ENCODE data around the gene GRPEL1. TPM values are rescaled to one million over a fixed set of nuclear protein-coding genes. Genes with fewer than 3 reads are reported as not detected.
A peak's percentile ranks its signal among the peaks of the same experiment; 100 is the strongest.

Gene GRPEL1
- total and polyA plus RNA-seq, 2 of the 13 experiments (the other 11 are each of a cell fraction or from before 2014, with no cell fraction given), result 32.3 to 141 TPM

DNA sequence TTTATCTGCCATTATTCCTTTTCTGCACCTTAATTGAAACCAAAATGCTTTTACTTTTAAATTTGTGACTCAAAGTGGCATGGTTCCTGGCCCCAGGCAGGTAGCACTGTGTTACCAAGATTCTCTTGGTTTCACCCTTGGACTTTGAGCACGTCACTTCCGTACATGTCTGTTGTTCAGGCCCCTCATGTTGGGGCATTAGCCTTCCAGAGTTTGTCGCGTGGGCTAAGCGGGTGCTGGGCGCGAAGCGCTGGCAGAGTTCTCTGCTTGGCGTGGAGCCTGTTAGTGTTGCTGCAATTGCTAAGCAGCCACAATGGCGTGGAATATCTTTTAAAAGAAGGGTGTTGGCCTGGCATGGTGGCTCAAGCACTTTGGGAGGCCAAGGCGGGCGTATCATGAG lies 38.7 kb downstream of the GRPEL1 start (continued):
- TF ChIP-seq ZBTB33 (CRISPR knock-in tag; IDR thresholded peaks at IDR 0.05) (peak; percentile 98), ZNF646 (CRISPR knock-in tag; IDR thresholded peaks at IDR 0.05) (no peak)

GRCh38 chr4:7027913-7028312 lies 40.0 kb downstream of the GRPEL1 start:
- Histone ChIP-seq H3K9ac (ENCODE audit: insufficient read depth, low read depth, low read length) (no peak overlapping the region), H3K4me1 (ENCODE audit: insufficient read depth, low read length) (peaks cover 13% of the 10 kb centered on the region), H3K27me3 (ENCODE audit: control insufficient read depth in 1 of 2, insufficient read depth in 2 of 2, low read length in 2 of 2) (no peaks in the 10 kb centered on the region), H3K36me3 (replicated peaks in 1 of 2; ENCODE audit: control insufficient read depth in 1 of 2, insufficient read depth in 2 of 2, low read length in 2 of 2) (peaks cover 28 to 76% of the 10 kb centered on the region in 2 experiments), H3K4me3 (replicated peaks in 1 of 3; ENCODE audit: insufficient read depth in 1 of 3, low read depth in 2 of 3, low read length in 3 of 3) (no peak overlapping the region), H3K79me2 (ENCODE audit: insufficient read depth, low read length) (no peaks in the 10 kb centered on the region), H3K27ac (ENCODE audit: extremely low read length, insufficient read depth, low read length) (no peak overlapping the region), H3K4me2 (ENCODE audit: low read depth, low read length) (no peak overlapping the region), H3K9me3 (ENCODE audit: low read length) (no peaks in the 10 kb centered on the region), H2AFZ (ENCODE audit: low read length) (no peak overlapping the region), H4K20me1 (ENCODE audit: insufficient read depth, low read length) (no peaks in the 10 kb centered on the region)
- ChIA-PET CTCF (ENCODE audit: low intra/inter-chr PET ratio, low total read pairs) (no interaction called here), POLR2A (no interaction called here)
- BruUV-seq (replicated peaks), result no TSS peak
- FAIRE-seq (no peak), DNase-seq (ENCODE audit: low spot score) (no peak), ATAC-seq (no peak)
- in situ Hi-C loops (cut with HindIII; ENCODE audit: extremely low pct_ligation_motif_present, low pct_unique_long_range_greater_than_20kb), result no loop called here
- 92% methylated on average over 5 of the region's 5 CpGs for WGBS (ENCODE audit: low lambda C conversion rate)
- intact Hi-C loops (cut with micrococcal nuclease; ENCODE audit: unreplicated experiment), result no loop called here
- TF ChIP-seq POGZ (CRISPR knock-in tag; IDR thresholded peaks at IDR 0.05), result no peak
- TF ChIP-seq TARDBP (CRISPR knock-in tag; IDR thresholded peaks at IDR 0.05), result no peak
- no peak for TF ChIP-seq GPN1 (CRISPR knock-in tag; IDR thresholded peaks at IDR 0.05; ENCODE audit: borderline replicate concordance)
- TF ChIP-seq AGO2 (optimal IDR thresholded peaks at IDR 0.05; ENCODE audit: low read depth, low read length), result no peak
- TF ChIP-seq ZNF616 (CRISPR knock-in tag; IDR thresholded peaks at IDR 0.05; ENCODE audit: low read depth), result no peak
- no peak for TF ChIP-seq ZFP90 (CRISPR knock-in tag; IDR thresholded peaks at IDR 0.05; ENCODE audit: borderline replicate concordance)
- TF ChIP-seq ZNF878 (CRISPR knock-in tag; IDR thresholded peaks at IDR 0.05), result no peak
- TF ChIP-seq, protein P1, sequence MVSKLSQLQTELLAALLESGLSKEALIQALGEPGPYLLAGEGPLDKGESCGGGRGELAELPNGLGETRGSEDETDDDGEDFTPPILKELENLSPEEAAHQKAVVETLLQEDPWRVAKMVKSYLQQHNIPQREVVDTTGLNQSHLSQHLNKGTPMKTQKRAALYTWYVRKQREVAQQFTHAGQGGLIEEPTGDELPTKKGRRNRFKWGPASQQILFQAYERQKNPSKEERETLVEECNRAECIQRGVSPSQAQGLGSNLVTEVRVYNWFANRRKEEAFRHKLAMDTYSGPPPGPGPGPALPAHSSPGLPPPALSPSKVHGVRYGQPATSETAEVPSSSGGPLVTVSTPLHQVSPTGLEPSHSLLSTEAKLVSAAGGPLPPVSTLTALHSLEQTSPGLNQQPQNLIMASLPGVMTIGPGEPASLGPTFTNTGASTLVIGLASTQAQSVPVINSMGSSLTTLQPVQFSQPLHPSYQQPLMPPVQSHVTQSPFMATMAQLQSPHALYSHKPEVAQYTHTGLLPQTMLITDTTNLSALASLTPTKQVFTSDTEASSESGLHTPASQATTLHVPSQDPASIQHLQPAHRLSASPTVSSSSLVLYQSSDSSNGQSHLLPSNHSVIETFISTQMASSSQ (IDR thresholded peaks at IDR 0.05; ENCODE audit: low read depth), result no peak
- TF ChIP-seq, protein P1 (CRISPR knock-in tag; IDR thresholded peaks at IDR 0.05; ENCODE audit: borderline replicate concordance), result no peak

Measured in HepG2 (cell line).